ENCODE data around the gene ATP10A.

ATP10A gene

DNA sequence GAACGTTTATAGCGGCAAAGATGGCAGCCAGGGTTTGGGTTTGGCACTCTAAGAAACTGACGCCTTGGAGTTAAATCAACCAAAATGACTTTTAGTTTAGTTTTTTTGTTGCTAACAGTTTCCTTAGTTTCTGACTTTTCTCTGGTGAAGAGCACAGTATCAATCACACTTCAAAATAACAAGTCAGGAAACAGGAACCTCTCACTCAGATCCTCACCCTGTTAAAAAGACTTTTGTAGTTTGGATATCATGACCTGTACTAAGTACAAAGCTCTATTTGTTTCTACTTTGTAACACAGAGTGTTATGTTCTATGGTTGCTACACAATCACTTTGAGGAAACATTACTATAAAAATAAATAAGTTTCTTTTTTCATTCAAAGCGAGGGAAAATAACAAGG is 51.1 kb downstream of the ATP10A start:
- no peak for DNase-seq (ENCODE audit: low spot score)

DNA sequence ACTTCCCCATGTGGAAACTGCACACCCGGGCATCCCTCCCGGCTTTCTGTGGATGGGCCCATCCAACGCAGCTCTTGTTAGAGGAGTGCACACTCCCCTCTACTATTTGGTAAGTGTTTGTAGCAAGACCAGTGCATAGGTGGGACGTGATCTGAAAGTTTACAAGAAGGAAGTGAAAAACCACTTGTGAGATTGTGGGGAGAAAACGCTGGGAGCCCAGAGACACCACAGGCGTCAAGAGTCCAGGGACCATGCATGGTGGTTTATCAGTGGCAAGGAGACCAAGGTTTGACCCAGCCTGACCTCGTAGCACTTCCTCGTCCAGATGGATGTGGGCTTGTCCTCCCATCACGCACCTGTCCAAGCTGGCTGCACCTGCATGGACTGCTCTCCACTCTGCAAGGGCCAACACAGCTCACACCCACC is 51.6 kb downstream of the ATP10A start:
- no peak for DNase-seq (ENCODE audit: low spot score)

DNA sequence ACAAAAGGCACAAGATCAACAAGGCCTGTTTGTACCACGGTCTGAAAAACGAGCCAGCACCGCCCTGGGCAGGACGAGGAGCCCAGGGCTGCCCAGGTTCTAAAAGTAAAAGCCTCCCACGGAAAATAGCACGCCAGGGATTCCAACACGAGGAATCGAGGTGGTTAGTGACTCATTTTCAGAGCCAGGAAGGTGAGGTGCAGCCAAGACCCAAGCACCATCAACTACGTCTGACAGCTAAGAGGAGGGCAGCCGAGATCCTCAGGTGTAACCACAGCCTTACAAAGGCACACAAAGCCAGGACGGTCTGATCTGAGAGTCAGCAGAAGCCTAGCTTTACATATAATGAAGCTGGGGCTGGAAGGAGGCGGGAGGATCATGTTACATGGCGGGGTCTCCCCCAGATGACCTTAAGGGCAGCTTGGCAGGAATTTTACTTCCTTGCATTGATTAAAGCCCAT is 52.5 kb downstream of the ATP10A start:
- no peak for DNase-seq (ENCODE audit: low spot score)

DNA sequence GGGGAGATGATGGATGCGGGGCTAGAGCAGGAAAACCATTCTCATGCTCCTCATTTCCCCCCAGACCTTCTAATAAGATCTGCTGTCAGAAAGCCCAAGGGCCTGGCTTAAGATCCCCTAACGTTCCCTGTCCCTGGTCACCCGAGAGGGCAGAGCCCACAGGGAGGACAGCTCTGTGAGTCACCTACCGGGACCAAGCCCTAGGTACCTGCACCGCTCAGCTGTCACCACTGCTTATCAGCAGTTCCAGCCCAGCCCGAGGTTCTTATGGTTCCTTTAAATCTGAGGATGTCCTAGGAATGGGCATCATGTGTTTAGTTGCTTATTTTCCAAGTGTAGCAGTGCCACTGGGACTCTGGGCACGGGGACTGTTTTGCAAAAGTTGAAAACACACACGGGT is 53.0 kb downstream of the ATP10A start:
- no peak for DNase-seq (ENCODE audit: low spot score)

DNA sequence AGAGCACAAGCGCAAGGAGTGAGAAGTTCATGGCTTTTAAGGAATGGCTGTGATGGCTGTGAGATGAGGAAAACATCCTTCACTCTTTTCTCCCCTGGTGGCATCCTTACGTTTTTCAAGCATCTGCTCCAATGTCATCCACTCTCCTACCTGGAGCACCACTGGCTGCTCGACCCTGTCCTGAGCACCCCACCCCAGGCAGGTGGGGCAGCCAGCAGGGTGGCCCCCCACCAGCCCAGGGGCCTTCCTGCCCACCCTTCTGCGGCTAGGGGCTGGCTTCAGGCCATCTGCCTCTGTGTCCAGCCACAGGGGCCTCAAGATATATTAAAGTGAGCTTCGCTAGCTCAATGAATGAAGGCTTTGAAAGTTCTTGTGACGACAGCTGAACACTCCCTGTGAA is 56.1 kb downstream of the ATP10A start:
- no peak for DNase-seq (ENCODE audit: low spot score)

DNA sequence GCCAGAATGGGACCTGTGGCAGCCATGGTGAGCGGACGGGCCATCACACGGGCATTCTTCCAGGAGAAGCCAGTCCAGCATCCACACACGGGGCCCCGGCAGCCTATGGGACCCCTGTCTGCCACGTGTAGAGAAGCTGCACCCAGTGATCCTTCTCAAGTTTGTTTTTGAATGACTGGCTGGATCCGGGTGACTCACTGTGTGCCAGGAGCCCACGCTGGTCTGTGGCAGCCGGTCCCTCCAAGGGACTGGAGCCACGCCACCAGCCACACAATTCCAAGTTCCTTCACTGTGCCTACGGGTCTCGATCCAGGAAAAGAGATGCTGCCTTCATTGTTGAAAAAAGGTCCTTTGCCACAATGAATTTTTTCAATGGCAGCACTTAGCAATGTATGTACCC is 58.1 kb downstream of the ATP10A start:
- DNase-seq (ENCODE audit: low spot score) = no peak

DNA sequence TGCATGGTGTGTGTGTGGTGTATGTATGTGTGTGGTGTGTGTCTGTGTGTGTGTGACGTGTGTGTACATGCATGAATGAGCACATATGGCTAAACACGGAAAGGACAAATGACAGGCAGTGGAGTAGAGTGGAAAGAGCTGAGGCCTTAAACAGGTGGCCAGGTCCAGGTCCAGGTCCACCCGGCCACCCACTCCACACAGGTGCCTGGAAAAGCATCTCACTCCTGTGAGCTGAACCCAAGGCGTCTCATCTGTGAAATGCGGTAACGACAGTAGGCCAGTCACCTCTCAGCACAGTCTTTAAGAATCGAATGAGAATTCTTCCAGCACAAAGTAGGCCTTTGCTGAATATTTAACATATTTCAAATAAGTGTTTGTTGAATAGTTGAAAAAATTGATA is 58.7 kb downstream of the ATP10A start:
- DNase-seq (ENCODE audit: low spot score) = no peak

DNA sequence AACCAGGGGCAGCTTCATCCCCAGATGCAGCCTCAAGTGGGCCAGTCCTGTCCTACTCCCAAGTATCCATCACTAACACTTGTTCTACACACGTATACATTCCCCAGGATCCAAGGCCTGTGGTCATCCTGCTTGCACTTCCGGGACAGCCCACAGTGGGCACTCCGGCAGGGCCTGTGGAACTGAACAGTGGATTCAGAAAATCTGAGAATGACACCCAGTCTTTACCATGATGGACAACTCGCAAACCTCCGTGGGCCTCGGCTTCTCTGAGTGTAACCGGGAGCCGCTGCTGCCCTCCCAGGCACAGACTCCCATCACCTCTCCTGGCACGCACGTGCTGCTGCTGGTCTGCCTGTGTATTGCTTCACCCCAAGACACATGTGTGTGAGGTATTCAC is 59.6 kb downstream of the ATP10A start:
- DNase-seq (ENCODE audit: low spot score) = no peak

DNA sequence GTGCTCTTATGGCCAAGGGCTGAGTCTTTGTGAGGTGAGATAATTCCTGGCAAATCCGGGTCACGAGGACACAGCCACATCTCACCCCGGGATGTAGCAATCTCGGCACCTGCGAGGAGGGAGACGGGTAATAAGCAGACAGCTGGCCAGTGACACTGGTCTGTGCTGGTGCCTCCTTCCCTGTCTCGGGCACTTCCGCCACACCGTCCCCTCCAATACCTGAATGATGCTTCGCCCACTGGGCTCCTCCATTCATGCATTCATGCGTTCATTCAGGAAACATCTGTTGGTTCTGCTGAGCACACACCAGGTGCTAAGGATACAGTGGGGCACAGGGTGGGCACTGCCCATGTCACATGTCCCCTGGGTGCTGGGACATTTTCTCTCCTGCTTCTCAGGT is 60.1 kb downstream of the ATP10A start:
- DNase-seq (ENCODE audit: low spot score) = no peak

DNA sequence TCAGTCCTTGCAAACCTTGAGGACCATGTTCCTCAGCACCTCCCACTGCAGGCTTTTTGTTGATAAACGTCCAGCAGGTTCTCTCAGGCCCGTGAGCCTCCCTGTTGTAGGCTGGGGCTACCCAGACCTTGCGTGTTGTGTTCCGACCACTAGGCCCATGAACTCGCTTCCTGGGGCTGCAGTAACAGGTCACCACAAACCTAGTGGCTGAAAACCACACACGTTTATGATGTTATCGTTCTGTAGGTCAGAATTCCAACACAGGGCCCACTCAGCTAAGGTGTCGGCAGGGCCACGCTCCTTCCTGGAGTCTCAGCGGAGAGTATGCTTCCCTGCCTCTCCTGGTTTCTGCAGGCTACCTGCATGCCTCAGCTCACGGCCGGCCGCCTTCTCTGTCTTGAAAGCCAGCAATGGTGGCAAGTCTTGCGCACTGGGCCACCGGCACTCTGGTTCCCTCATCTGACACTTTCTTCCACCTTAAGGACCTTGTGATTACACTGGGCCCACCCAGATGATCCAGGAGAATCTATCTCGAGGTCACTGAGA is 60.8 kb downstream of the ATP10A start:
- no peak for DNase-seq (ENCODE audit: low spot score)

DNA sequence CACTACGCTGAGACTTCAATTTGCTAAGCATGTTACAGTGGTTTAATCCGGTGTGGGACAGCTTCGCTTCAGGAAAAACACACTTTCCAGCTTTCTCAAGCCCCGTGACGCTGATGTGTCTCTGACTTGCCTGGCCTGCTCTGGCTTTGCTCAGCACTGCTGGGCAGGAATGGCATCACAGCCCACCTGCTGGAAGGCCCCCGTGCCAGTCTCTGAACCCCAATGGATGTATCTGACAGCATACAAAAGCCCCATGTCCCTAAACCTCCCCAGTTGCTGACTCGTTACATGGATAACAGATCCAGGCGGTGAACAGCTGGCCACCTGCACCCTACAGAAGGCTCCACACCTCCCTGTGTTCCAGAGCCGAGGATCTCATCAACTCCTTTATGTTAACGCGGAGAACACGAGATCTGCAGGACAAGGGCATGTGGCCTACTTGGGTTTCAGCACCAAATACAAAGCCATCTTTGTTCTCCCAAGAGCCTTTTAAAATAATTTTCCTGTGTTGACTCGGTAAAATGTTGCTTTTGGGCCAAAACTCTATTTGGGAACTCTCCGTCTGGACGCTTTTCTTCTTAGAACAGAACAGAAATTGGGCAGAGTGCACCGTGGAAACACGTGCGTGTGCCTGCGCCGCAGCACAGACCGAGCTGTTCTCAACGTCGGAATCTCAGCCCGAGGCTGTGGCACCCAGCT is 61.4 kb downstream of the ATP10A start:
- no peak for DNase-seq (ENCODE audit: low spot score)

DNA sequence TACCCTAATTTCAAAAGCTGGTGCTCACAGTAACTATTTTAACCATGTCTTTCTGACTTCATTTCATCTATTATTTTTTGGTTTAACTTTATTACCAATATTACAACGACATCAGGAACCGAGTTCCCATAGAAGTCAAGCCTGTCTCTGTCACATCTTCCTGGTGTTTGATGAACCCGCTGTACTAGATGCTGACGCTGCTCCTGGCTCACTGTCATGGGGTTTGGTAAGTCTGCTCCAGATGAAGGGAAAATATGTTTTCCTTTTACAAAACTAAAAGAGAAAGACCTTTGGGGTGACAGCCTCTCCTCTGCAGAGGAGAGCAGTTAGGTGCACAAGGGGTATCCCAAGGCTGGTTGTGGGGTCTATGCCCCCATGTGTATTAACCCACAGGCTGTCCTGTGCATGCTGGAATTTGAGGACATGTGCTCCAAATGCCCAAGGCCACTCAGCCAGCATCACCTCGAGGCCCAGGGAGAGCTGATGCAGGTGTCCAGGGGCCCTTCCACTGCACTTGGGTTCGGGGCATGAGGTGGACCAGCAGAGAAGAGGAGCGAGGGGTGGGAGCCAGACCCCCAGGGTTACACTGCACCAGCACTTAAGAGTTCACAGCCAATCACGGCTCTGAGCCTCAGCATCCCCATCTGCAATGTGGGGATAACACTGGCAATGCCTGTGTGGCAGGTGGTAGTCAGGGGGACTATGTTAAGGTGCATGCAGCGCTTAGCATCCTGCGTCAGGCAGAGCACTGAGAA is 62.2 kb downstream of the ATP10A start:
- DNase-seq (ENCODE audit: low spot score) = no peak

DNA sequence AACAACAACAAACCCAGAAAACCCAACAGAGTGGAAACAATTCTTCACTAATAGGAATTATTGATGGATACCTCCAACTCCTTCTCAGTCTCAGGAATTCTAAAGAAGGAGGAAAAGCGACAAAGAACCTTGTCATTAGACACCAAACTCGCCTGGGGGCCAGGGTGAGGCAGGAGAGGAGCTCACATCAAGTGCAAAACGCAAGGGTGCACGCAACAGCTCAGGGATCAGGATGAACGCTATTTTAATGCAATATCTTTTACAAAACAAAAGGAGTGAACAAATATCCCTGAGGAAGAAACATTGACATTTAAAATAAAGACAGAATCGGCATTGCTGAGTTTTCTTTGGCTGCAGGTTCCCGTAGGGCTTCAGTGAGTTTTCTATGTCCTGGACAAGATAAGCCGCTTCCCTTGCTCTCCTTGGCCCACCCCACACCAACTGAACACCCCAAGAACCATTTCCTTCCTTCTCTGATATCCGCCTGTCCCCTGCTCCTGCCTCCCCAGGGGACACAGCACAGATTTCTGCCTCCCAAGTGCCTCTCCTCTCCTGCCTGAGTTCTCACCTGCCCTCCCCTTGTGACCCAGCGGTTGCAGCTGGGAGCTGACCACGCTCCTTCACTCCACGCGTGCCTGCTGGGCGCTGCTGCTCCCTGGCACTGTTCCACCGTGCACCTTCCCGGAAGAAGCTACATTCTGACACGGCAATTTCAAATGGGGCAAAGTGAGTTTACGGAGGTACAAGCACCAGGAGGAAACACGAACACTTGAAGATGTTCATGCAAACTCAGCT is 63.0 kb downstream of the ATP10A start:
- DNase-seq (ENCODE audit: low spot score) = no peak

DNA sequence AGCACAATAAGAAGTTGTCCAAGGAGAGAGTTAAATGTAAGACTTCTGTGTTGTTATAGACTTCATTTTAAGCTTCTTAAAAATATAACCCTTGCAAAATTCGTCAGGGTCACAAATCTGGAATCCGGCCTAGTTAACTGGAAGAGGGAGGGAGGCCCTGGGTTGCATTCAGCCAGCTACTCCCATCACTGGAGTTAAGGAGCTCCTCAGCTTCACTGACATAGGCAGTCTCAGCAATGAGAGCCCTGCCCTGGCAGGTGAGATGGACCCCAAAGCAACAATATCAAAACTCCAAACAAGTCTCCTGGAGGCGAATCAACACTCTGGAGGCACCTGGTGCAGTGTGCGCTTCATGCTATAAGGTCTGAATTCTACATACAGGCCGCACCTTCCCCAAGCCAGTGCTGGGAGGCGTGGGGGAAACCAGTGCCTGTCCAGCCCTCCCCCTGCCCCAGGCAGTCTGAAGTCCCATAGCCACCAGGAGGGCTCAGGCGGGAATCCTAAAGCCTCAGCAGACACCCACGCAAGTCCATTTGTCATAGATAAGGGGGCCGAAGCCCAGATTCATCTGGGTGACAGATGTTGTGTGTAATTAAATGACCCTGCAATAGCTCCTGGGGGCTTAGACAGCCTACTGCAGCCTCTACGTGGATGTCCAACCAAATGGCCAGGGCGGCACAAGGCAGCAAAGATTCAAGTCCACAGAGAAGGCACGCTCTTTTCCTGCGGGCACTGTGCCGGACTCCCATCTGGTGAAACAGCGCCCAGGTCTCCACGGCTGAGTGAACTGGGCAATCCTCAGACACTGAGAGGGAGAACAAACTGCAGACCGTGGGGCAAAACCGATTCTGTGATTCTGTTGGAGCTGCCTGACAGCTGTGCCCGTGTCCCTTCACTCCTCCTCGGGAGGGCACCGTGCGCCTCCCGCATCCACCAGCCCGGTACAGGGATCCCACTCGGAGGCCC is 64.9 kb downstream of the ATP10A start:
- no peak for DNase-seq (ENCODE audit: low spot score)

DNA sequence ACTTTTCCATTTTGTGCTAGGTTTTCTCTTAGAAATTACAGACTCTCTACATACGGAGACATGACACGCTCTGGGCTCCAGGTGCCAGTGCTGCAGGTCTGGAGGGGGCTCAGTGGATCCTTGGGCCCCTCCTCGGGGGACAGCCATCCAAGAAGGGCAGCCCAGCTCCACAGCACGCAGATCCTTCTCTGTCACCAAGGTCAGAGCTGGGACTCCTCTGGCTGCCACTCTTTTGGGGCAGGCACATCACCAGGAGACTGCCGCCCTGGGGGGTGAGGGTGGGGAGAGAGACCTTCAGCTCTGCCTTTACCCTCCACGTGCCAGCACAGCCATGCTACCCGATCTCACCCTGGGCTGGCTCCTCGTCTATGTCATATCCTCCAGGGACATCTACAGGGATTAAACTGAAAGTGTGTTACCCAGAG is 65.6 kb downstream of the ATP10A start:
- no peak for DNase-seq (ENCODE audit: low spot score)

DNA sequence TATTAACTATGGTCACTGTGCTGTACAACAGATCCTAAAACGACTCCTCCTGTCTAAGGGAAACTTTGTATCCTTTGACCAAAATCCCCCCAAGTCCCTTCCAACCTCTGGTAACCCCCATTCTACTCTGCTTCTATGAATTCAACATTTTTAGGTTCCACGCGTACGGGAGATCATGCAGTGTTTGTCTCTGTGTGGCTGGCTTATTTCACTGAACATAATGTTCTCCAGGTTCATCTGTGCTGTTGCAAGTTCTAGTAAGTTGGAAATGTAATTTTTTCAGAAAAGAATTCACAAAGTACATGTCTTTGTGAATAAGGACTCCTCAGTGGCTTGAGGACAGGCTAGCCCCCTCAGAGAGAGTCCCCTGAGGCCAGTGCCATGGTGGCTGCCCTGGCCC is 66.1 kb downstream of the ATP10A start:
- no peak for DNase-seq (ENCODE audit: low spot score)

DNA sequence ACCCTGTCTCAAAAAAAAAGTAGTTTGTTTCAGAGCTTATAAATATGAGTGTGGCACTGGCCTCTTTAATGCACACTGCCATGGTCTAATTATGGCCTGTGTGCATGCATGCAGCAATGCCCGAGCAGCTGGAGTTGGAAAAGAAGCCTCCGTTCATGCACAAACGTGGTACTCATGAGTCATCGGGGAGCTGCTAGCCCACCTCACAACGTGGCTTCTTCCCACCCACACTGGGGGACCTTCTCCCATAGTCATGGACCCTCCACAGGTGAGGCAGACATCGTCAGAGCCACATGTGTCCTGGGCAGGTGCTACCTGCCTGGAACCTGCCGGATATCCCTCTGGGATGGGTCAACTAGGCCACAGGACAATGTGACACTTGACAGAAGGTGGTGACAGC is 66.7 kb downstream of the ATP10A start:
- no peak for DNase-seq (ENCODE audit: low spot score)

DNA sequence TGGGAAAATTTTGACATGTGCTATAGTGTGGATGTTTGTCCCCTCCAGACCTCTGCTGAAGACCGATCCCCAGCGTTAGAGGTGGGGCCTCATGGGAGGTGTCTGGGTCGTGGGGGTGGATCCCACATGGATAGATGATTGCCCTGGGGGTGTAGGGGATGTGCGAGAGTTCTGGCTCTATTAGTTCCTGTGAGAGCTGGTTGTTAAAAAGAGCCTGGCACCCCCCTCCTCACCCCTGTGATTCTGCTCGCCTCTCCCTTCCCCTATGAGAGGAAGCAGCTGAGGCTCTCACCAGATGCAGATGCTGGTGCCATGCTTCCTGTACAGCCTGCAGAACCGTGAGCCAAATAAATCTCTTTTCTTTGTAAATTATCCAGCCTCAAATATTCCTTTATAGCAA is 67.4 kb downstream of the ATP10A start:
- DNase-seq (ENCODE audit: low spot score) = no peak

DNA sequence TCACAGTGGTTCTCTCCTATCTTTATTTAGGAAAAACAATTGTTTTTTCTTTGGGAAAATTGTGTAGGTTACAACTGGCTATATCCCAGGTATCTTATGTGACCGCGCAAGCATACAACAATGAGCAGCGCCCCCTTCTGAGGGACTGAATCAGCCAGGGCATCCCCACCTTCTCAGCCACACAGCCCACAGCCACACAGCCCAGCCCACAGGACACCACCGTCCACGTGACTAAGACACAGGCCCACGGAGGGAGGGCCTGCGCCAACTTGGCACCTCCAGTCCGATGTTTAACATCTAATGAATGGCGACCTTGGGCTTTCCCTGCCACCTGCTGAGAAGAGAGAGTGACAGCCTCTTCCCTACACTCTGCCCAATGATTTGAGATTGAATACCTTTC is 68.1 kb downstream of the ATP10A start:
- DNase-seq (ENCODE audit: low spot score) = no peak

DNA sequence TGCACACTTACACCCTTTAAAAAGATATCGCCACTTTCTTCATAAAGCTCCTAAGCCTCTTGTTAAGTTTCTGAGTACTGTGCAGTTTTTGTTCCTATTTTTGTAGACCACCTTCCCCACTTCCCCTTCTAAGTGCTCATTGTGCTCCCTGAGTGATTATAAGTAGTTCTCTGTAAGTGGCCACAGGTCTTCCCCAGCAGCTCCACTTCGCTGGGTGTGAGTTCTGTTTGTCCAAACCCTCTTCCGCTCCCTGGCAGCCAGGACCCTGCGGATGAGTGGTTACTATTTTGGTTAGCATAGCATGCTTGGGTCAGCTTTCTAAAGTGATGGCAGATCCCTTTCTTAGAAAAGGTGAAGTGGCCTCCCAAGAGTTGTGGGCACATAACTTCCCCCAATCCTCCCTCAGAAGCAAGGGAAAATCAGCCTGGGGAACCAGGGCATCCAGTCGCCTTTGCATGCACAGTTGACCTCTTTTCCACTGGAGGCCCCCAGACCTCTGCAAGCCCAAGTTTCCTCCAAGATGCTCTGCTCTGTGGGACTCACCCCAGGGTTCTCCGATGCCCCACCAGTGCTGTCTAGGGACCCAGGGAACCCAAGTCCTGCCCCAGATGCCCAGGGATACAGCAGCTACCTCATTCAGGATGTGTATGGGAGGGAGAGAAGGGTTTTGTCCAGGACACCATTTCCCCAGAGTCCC is 69.6 kb downstream of the ATP10A start:
- no peak for DNase-seq (ENCODE audit: low spot score)

DNA sequence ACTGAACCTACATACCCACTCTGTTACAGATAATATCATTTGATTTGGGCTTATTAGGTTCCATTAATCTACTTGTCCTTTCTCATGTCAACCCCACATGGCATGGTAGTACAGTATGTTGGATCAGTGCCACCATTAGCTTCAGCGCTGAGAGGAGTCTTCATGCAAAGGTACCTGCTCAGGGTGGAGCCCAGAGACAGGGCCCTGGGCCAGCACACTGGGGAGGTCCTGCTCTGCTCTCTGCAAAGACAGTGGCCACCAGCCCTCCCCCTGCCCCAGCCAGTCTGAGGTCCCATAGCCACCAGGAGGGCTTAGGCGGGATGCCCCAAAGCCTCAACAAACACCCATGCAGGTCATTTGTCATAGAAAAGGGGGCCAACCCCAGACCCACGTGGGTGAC is 71.0 kb downstream of the ATP10A start:
- DNase-seq (ENCODE audit: low spot score) = no peak

Data from kidney capillary endothelial cell (primary cell).